K562 (cell line): ENCODE measurements around the gene AJAP1. TPM values are rescaled to one million over a fixed set of nuclear protein-coding genes. Genes with fewer than 3 reads are reported as not detected.

Experiments used
- DPF2 ChIP-seq: fragments of 450-650 bp; IDR thresholded peaks from 2 replicates; pipeline ENCODE4 v1.6.1; 2016
- MAFK ChIP-seq: IDR thresholded peaks from 2 replicates; pipeline ENCODE4 v1.6.1; 2011; ENCODE audit warnings: low read length, improper control_type of control experiment
- polyA plus RNA-seq, 8 experiments: library from polyadenylated mRNA; depleted of rRNA in 4 of 8; stranded (reverse) in 5 of 8; unstranded in 3 of 8; fragments of >200 nt; fragmentation: Nextera tagmentation in 2 of 8; fragmentation: Illumina TruSeq in 1 of 8; extraction: Ambion mirVana in 2 of 8; extraction: Trizol in 1 of 8; gene quantifications; 2 replicates each; pipeline versions ENCODE4 v1.2.1 to v1.2.3, GENCODE V29; 2011 to 2014; ENCODE audit warnings: inconsistent platforms in 1 of 8, missing spikeins in 1 of 8
- total RNA-seq, 7 experiments: library from RNA; depleted of rRNA in 6 of 7; stranded (reverse); fragments of >200 nt in 6 of 7; fragmentation: Illumina TruSeq in 2 of 7; extraction: Trizol in 2 of 7; gene quantifications; 2 replicates each; pipeline versions ENCODE4 v1.2.1 to v1.2.3, GENCODE V29; 2011 to 2021; ENCODE audit warnings: low replicate concordance in 1 of 7
- TF ChIP-seq, protein P1 (sequence below): fragments of 450-650 bp; IDR thresholded peaks from 2 replicates; pipeline ENCODE4 v1.6.1; 2018; ENCODE audit not compliant: partially characterized antibody
- TF ChIP-seq, protein P2 (sequence below): fragments of 450-650 bp; IDR thresholded peaks from 2 replicates; pipeline ENCODE4 v1.6.1; 2016; ENCODE audit warnings: low read depth

Gene AJAP1
- total and polyA plus RNA-seq, 9 of the 15 experiments (the other 6 are each of a cell fraction or from before 2014, with no cell fraction given) = not detected

DNA sequence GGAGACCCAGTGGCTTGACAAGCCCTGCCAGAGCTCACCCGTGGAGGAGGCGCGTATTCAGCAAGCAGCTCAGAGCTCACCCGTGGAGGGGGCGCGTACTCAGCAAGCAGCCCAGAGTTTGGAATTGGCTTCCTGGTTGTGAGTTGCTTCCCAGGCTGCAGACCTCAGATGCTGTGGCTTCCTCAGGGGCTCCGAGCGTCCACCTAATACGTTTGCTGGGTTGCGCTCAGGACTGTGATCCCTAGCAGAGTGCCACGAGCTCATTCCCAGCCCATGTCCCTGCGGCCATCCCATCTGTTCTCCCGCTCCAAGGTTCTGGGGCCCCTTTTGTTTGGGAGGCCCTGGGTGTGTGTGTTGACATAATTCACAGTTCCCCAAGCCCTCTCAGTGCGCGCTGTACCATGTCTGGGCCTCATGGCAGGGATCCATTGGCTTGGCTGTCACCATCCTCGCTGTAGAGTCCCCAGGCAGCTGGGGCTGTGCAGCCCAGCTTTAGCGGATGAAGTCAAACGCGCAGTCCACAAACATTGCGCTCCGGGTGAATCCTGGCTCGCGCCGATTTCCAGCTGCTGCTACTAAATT lies 3.6 kb downstream of the AJAP1 start (continued):
- TF ChIP-seq, protein P1, sequence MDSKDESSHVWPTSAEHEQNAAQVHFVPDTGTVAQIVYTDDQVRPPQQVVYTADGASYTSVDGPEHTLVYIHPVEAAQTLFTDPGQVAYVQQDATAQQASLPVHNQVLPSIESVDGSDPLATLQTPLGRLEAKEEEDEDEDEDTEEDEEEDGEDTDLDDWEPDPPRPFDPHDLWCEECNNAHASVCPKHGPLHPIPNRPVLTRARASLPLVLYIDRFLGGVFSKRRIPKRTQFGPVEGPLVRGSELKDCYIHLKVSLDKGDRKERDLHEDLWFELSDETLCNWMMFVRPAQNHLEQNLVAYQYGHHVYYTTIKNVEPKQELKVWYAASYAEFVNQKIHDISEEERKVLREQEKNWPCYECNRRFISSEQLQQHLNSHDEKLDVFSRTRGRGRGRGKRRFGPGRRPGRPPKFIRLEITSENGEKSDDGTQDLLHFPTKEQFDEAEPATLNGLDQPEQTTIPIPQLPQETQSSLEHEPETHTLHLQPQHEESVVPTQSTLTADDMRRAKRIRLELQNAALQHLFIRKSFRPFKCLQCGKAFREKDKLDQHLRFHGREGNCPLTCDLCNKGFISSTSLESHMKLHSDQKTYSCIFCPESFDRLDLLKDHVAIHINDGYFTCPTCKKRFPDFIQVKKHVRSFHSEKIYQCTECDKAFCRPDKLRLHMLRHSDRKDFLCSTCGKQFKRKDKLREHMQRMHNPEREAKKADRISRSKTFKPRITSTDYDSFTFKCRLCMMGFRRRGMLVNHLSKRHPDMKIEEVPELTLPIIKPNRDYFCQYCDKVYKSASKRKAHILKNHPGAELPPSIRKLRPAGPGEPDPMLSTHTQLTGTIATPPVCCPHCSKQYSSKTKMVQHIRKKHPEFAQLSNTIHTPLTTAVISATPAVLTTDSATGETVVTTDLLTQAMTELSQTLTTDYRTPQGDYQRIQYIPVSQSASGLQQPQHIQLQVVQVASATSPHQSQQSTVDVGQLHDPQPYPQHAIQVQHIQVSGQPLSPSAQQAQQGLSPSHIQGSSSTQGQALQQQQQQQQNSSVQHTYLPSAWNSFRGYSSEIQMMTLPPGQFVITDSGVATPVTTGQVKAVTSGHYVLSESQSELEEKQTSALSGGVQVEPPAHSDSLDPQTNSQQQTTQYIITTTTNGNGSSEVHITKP = no peak
- no peak for TF ChIP-seq MAFK
- TF ChIP-seq DPF2 = no peak
- TF ChIP-seq, protein P2, sequence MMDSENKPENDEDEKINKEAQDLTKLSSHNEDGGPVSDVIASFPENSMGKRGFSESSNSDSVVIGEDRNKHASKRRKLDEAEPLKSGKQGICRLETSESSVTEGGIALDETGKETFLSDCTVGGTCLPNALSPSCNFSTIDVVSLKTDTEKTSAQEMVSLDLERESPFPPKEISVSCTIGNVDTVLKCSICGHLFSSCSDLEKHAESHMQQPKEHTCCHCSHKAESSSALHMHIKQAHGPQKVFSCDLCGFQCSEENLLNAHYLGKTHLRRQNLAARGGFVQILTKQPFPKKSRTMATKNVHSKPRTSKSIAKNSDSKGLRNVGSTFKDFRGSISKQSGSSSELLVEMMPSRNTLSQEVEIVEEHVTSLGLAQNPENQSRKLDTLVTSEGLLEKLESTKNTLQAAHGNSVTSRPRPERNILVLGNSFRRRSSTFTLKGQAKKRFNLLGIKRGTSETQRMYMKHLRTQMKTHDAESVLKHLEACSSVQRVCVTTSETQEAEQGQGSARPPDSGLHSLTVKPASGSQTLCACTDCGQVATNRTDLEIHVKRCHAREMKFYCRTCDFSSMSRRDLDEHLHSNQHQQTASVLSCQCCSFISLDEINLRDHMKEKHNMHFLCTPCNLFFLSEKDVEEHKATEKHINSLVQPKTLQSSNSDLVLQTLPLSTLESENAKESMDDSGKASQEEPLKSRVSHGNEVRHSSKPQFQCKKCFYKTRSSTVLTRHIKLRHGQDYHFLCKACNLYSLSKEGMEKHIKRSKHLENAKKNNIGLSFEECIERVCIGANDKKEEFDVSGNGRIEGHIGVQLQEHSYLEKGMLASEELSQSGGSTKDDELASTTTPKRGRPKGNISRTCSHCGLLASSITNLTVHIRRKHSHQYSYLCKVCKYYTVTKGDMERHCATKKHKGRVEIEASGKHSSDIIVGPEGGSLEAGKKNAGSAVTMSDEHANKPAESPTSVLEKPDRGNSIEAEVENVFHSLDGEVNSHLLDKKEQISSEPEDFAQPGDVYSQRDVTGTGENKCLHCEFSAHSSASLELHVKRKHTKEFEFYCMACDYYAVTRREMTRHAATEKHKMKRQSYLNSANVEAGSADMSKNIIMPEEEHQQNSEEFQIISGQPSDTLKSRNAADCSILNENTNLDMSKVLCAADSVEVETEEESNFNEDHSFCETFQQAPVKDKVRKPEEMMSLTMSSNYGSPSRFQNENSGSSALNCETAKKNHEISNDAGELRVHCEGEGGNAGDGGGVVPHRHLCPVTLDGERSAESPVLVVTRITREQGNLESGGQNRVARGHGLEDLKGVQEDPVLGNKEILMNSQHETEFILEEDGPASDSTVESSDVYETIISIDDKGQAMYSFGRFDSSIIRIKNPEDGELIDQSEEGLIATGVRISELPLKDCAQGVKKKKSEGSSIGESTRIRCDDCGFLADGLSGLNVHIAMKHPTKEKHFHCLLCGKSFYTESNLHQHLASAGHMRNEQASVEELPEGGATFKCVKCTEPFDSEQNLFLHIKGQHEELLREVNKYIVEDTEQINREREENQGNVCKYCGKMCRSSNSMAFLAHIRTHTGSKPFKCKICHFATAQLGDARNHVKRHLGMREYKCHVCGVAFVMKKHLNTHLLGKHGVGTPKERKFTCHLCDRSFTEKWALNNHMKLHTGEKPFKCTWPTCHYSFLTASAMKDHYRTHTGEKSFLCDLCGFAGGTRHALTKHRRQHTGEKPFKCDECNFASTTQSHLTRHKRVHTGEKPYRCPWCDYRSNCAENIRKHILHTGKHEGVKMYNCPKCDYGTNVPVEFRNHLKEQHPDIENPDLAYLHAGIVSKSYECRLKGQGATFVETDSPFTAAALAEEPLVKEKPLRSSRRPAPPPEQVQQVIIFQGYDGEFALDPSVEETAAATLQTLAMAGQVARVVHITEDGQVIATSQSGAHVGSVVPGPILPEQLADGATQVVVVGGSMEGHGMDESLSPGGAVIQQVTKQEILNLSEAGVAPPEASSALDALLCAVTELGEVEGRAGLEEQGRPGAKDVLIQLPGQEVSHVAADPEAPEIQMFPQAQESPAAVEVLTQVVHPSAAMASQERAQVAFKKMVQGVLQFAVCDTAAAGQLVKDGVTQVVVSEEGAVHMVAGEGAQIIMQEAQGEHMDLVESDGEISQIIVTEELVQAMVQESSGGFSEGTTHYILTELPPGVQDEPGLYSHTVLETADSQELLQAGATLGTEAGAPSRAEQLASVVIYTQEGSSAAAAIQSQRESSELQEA = no peak
